ENCODE data around the gene IL20RB. TPM values are rescaled to one million over a fixed set of nuclear protein-coding genes. Genes with fewer than 3 reads are reported as not detected.

Gene IL20RB
- total RNA-seq, 1 donor, result 1.8 TPM

DNA sequence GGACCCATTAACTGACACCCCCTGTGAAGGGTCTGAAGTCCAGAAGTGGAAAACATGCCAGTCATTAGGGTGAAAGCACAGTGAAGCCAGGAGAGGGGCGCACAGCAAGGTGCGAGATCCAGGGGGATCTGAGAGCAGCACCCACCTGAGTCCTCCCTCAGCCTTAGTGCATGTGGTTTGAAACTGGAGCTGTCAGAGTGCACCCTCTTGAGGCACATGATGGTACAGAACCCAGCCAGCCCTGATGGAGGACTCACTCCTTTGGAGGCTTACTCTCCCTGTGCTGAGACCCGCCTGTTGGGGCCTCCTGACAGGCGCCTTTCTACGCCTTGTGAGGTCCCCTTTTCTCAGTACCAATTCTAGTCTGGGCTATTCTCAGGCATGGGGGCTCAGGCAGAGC is 77.8 kb downstream of the IL20RB start:
- Histone ChIP-seq H4K20me1 (ENCODE audit: insufficient read depth, low read length) (no peaks in the 10 kb centered on the region), H3K4me1 (ENCODE audit: insufficient read depth, low read length) (no peaks in the 10 kb centered on the region), H3K36me3 (ENCODE audit: insufficient read depth, low read length) (no peaks in the 10 kb centered on the region), H3K4me2 (ENCODE audit: insufficient read depth, low read length) (no peak overlapping the region), H3K27ac (ENCODE audit: low read depth, low read length) (no peak overlapping the region), H3K27me3 (ENCODE audit: insufficient read depth, low read length) (peaks cover 14% of the 10 kb centered on the region), H3K9me3 (ENCODE audit: low read depth, low read length) (no peaks in the 10 kb centered on the region), H2AFZ (ENCODE audit: low read length) (no peak overlapping the region), H3K4me3 (ENCODE audit: insufficient read depth, low read length) (no peak overlapping the region), H3K79me2 (ENCODE audit: insufficient read depth, low read length) (no peaks in the 10 kb centered on the region)
- DNase-seq (ENCODE audit: insufficient read length, low spot score, missing footprints), result no peak
- TF ChIP-seq, protein P1, sequence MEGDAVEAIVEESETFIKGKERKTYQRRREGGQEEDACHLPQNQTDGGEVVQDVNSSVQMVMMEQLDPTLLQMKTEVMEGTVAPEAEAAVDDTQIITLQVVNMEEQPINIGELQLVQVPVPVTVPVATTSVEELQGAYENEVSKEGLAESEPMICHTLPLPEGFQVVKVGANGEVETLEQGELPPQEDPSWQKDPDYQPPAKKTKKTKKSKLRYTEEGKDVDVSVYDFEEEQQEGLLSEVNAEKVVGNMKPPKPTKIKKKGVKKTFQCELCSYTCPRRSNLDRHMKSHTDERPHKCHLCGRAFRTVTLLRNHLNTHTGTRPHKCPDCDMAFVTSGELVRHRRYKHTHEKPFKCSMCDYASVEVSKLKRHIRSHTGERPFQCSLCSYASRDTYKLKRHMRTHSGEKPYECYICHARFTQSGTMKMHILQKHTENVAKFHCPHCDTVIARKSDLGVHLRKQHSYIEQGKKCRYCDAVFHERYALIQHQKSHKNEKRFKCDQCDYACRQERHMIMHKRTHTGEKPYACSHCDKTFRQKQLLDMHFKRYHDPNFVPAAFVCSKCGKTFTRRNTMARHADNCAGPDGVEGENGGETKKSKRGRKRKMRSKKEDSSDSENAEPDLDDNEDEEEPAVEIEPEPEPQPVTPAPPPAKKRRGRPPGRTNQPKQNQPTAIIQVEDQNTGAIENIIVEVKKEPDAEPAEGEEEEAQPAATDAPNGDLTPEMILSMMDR (IDR thresholded peaks at IDR 0.05; ENCODE audit: extremely low read depth, low read depth, low read length), result peak; percentile 42

DNA sequence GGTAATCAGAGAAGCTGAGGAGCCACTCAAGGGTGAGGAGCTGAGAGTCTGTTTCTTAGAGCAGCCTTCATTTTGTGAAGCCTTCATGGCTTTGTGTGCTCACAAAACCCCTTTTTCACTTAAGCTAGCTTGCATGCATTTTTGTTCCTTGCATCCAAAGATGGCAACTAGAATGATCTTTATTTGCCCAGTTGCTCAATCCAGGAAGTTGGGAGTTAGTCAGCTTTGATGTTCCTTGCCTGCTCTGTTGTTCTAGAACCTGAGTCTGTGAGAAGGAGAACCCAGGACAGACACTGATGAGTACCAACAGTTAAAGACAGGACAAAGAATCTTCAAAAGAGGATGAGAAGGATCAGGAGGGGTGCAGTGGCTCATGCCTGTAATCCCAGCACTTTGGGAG is 81.8 kb downstream of the IL20RB start:
- DNase-seq (ENCODE audit: insufficient read length, low spot score, missing footprints), result no peak
- H4K20me1 ChIP-seq (ENCODE audit: insufficient read depth, low read length), result no peaks in the 10 kb centered on the region
- H3K36me3 ChIP-seq (ENCODE audit: insufficient read depth, low read length), result no peaks in the 10 kb centered on the region
- peak overlapping the region; percentile 29 for H2AFZ ChIP-seq (ENCODE audit: low read length)
- TF ChIP-seq, protein P1 (IDR thresholded peaks at IDR 0.05; ENCODE audit: extremely low read depth, low read depth, low read length), result no peak
- no peaks in the 10 kb centered on the region for H3K9me3 ChIP-seq (ENCODE audit: low read depth, low read length)
- H3K4me3 ChIP-seq (ENCODE audit: insufficient read depth, low read length), result no peak overlapping the region
- no peaks in the 10 kb centered on the region for H3K4me1 ChIP-seq (ENCODE audit: insufficient read depth, low read length)
- no peaks in the 10 kb centered on the region for H3K79me2 ChIP-seq (ENCODE audit: insufficient read depth, low read length)
- H3K27ac ChIP-seq (ENCODE audit: low read depth, low read length), result no peak overlapping the region
- H3K4me2 ChIP-seq (ENCODE audit: insufficient read depth, low read length), result no peak overlapping the region
- H3K27me3 ChIP-seq (ENCODE audit: insufficient read depth, low read length), result peaks cover 6% of the 10 kb centered on the region

DNA sequence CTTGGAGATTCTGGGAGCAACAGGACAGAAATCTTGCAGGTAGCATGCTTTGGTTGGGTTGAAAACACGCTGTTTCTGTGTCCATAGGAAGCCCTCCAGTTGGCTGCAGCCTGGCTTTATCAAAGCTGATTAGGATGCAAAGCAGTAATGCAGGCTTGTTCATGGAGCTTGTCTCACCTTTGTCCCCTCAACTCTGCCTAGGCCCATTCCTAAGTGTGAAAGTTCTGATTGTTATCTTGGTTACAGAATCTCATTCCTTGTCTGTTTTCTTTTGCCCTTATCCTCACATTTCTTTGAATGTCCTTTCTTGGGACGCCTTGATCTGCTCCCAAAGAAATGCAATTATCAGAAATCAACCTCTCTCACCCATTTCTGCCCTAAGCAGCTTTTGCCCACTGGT is 83.5 kb downstream of the IL20RB start:
- H3K9me3 ChIP-seq (ENCODE audit: low read depth, low read length), result no peaks in the 10 kb centered on the region
- no peak overlapping the region for H3K27ac ChIP-seq (ENCODE audit: low read depth, low read length)
- no peaks in the 10 kb centered on the region for H4K20me1 ChIP-seq (ENCODE audit: insufficient read depth, low read length)
- no peak for DNase-seq (ENCODE audit: insufficient read length, low spot score, missing footprints)
- H3K4me2 ChIP-seq (ENCODE audit: insufficient read depth, low read length), result no peak overlapping the region
- H3K79me2 ChIP-seq (ENCODE audit: insufficient read depth, low read length), result no peaks in the 10 kb centered on the region
- H3K4me3 ChIP-seq (ENCODE audit: insufficient read depth, low read length), result no peak overlapping the region
- no peak overlapping the region for H2AFZ ChIP-seq (ENCODE audit: low read length)
- no peaks in the 10 kb centered on the region for H3K36me3 ChIP-seq (ENCODE audit: insufficient read depth, low read length)
- TF ChIP-seq, protein P1 (IDR thresholded peaks at IDR 0.05; ENCODE audit: extremely low read depth, low read depth, low read length), result no peak
- H3K4me1 ChIP-seq (ENCODE audit: insufficient read depth, low read length), result no peaks in the 10 kb centered on the region
- H3K27me3 ChIP-seq (ENCODE audit: insufficient read depth, low read length), result peaks cover 6% of the 10 kb centered on the region

DNA sequence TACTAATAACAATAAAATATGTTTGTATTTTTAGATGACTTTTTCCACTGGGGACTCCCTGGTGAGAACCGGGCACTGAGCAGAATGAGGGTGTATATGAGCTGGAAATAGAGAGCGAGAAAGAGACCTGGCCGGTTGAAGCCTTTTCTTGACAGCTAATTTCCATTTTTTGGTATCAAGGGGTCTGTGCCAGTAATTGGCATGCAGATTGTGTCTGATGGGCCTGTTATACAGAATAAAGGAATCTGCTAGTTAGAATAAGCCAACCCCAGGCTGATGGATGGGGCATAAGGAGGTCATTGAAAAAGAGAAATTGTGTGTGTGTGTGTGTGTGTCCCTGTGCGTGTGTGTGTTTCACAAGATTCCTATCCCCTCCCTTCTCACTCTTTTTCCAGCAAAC is 83.9 kb downstream of the IL20RB start:
- Histone ChIP-seq H3K27ac (ENCODE audit: low read depth, low read length) (no peak overlapping the region), H3K27me3 (ENCODE audit: insufficient read depth, low read length) (peaks cover 6% of the 10 kb centered on the region), H4K20me1 (ENCODE audit: insufficient read depth, low read length) (no peaks in the 10 kb centered on the region), H3K4me2 (ENCODE audit: insufficient read depth, low read length) (no peak overlapping the region), H3K9me3 (ENCODE audit: low read depth, low read length) (no peaks in the 10 kb centered on the region), H2AFZ (ENCODE audit: low read length) (no peak overlapping the region), H3K79me2 (ENCODE audit: insufficient read depth, low read length) (no peaks in the 10 kb centered on the region), H3K4me1 (ENCODE audit: insufficient read depth, low read length) (no peaks in the 10 kb centered on the region), H3K36me3 (ENCODE audit: insufficient read depth, low read length) (no peaks in the 10 kb centered on the region), H3K4me3 (ENCODE audit: insufficient read depth, low read length) (no peak overlapping the region)
- DNase-seq (ENCODE audit: insufficient read length, low spot score, missing footprints), result no peak
- TF ChIP-seq, protein P1 (IDR thresholded peaks at IDR 0.05; ENCODE audit: extremely low read depth, low read depth, low read length), result no peak
